Motor neuron (in vitro differentiated cells): ENCODE data around the gene DQX1. TPM values are rescaled to one million over a fixed set of nuclear protein-coding genes. Genes with fewer than 3 reads are reported as not detected.
"Not testable (repeated sequence)": the region's sequence is repeated elsewhere in the genome, so short reads cannot be mapped to it uniquely, and the experiment has no call there.

ENCODE experiments used
- ATAC-seq, 8 experiments: fragments of 200-7000 bp; cut with Tn5 transposase; replicated peaks in 6 of 8; 2 replicates each; pipeline ENCODE4 v1.8.0; 2021; ENCODE audit warnings: mild to moderate bottlenecking in 8 of 8, moderate library complexity in 8 of 8
- H3K27ac ChIP-seq, 2 donors: fragments of 250-450 bp; sonication (Bioruptor Pico); 2 replicates each; pipeline ENCODE4 v1.9.0; 2021; ENCODE audit warnings: antibody characterized with exemption in 2 of 2, mild to moderate bottlenecking in 2 of 2, moderate library complexity in 1 of 2
- H3K4me1 ChIP-seq, 2 donors: fragments of 250-450 bp; sonication (Bioruptor Pico); replicated peaks in 1 of 2; 2 replicates each; pipeline ENCODE4 v1.6.1; 2021; ENCODE audit warnings: antibody characterized with exemption in 2 of 2, mild to moderate bottlenecking in 2 of 2, moderate library complexity in 1 of 2
- H3K4me3 ChIP-seq, 5 donors: fragments of 250-450 bp; sonication (Bioruptor Pico); 2 replicates each; pipeline ENCODE4 v1.9.0; 2021; ENCODE audit warnings: antibody characterized with exemption in 5 of 5, mild to moderate bottlenecking in 5 of 5, moderate library complexity in 4 of 5
- whole genome bisulfite sequencing, 10 experiments: fragments of 450-650 bp; shearing (Covaris generic); methylation state at CpG; one replicate each; pipeline ENCODE4 v1.0.0; 2022; 5-methylcytosine and 5-hydroxymethylcytosine counted together
- in situ Hi-C, 9 experiments: fragments of 400-800 bp; cut with MboI; loops; one replicate each; pipeline ENCODE4 v1.15.0; 2021; ENCODE audit warnings: low sequenced_read_pairs in 9 of 9, low pct_unique_long_range_greater_than_20kb in 2 of 9; ENCODE audit not compliant: unreplicated experiment in 9 of 9
- total RNA-seq, 8 experiments: library from RNA; unstranded; fragments of 300-600 nt; gene quantifications; 2 replicates each; pipeline versions ENCODE4 v1.2.3 to v1.2.4, GENCODE V29; 2022

The DQX1 gene
- 1 to 10 TPM in 1 of 8 experiments, under 1 TPM in 6, not detected in 1; 0.11 to 1.0 (median 0.31) TPM for total RNA-seq

GRCh38 chr2:74525717-74526648 is at the start of gene DQX1:
DQX1 (minus strand) TSS chr2:74526231; CDS start chr2:74525729, 502 bp downstream.
- in situ Hi-C loops = no loop called here
- H3K4me1 ChIP-seq = peaks cover 8% of the 10 kb centered on the region in 2 donors
- no peak for ATAC-seq
- H3K4me3 ChIP-seq = no peak within 1 kb of the TSS
- WGBS, 10 experiments = 60 to 100% (median 90%) methylated on average over 1 to 11 of the region's 11 CpGs; no CpG with 5 or more reads in 1 of the 10 experiments
- no peak within 1 kb of the TSS for H3K27ac ChIP-seq

GRCh38 chr2:74575320-74575719 is 49.3 kb upstream of the DQX1 start:
- WGBS, 10 experiments = 0 to 86% (median 58%) methylated on average over 1 to 4 of the region's 4 CpGs; no CpG with 5 or more reads in 2 of the 10 experiments
- no peak overlapping the region for H3K27ac ChIP-seq
- ATAC-seq = no peak
- H3K4me3 ChIP-seq = no peak overlapping the region
- in situ Hi-C loops = loop anchor here in 5 of 9 experiments (25.0 kb wide), 3 partner anchors 88 to 338 kb away; partner anchors contain the start of genes CCDC142 (in 3 of the 5), LBX2 (in 3 of the 5) and TTC31 (in 3 of the 5)
- no peaks in the 10 kb centered on the region for H3K4me1 ChIP-seq

GRCh38 chr2:74573747-74574562 is 47.9 kb upstream of the DQX1 start:
- in situ Hi-C loops = no loop called here
- Histone ChIP-seq H3K4me3 (no peak overlapping the region), H3K27ac (no peak overlapping the region), H3K4me1 (no peaks in the 10 kb centered on the region)
- peak in 3 of 8 experiments; percentile 64 to 79 (median 69) for ATAC-seq
- WGBS, 10 experiments = 0 to 100% (median 62%) methylated on average over 1 to 7 of the region's 7 CpGs

GRCh38 chr2:74572178-74572925 is 46.3 kb upstream of the DQX1 start:
- WGBS, 10 experiments = 58 to 80% (median 67%) methylated on average over 1 to 3 of the region's 3 CpGs; no CpG with 5 or more reads in 4 of the 10 experiments
- H3K27ac ChIP-seq = no peak overlapping the region
- no peak for ATAC-seq

GRCh38 chr2:74571058-74571457 is 45.0 kb upstream of the DQX1 start:
- H3K4me3 ChIP-seq = no peak overlapping the region
- WGBS, 10 experiments = 60 to 100% (median 79%) methylated on average over 1 of the region's 1 CpG
- no peaks in the 10 kb centered on the region for H3K4me1 ChIP-seq
- in situ Hi-C loops = no loop called here
- no peak overlapping the region for H3K27ac ChIP-seq
- no peak for ATAC-seq

More at GRCh38 chr2:74572178-74572925, 46.3 kb upstream of the DQX1 start:
- in situ Hi-C loops = no loop called here
- H3K4me3 ChIP-seq = no peak overlapping the region
- no peaks in the 10 kb centered on the region for H3K4me1 ChIP-seq

- Histone ChIP-seq H3K4me3 (no peak overlapping the region), H3K27ac (no peak overlapping the region), H3K4me1 (no peaks in the 10 kb centered on the region)
- no peak for ATAC-seq
- in situ Hi-C loops = no loop called here
- WGBS, 10 experiments = 20 to 100% (median 33%) methylated on average over 1 of the region's 1 CpG; no CpG with 5 or more reads in 6 of the 10 experiments
These were observed 43.7 kb upstream of the DQX1 start for GRCh38 chr2:74569686-74570085.

GRCh38 chr2:74567881-74568280 is 41.9 kb upstream of the DQX1 start:
- WGBS, 10 experiments = 4 to 83% (median 75%) methylated on average over 2 to 5 of the region's 5 CpGs
- no peak for ATAC-seq

GRCh38 chr2:74566754-74567085 is 40.7 kb upstream of the DQX1 start:
- H3K4me3 ChIP-seq = no peak overlapping the region
- H3K4me1 ChIP-seq = no peaks in the 10 kb centered on the region
- ATAC-seq = peak in 2 of 8 experiments; percentile 36 to 70
- in situ Hi-C loops = no loop called here
- no peak overlapping the region for H3K27ac ChIP-seq

More at GRCh38 chr2:74567881-74568280, 41.9 kb upstream of the DQX1 start:
- Histone ChIP-seq H3K27ac (no peak overlapping the region), H3K4me1 (no peaks in the 10 kb centered on the region), H3K4me3 (no peak overlapping the region)
- in situ Hi-C loops = no loop called here

GRCh38 chr2:74566076-74566753 is 40.2 kb upstream of the DQX1 start:
- H3K4me3 ChIP-seq = no peak overlapping the region
- 45 to 90% (median 88%) methylated on average over 1 to 6 of the region's 7 CpGs; no CpG with 5 or more reads in 1 of the 10 experiments for WGBS, 10 experiments
- in situ Hi-C loops = no loop called here
- no peaks in the 10 kb centered on the region for H3K4me1 ChIP-seq
- no peak overlapping the region for H3K27ac ChIP-seq
- ATAC-seq = no peak

GRCh38 chr2:74564222-74564621 is 38.2 kb upstream of the DQX1 start:
- 10 to 85% (median 70%) methylated on average over 2 to 5 of the region's 5 CpGs; no CpG with 5 or more reads in 2 of the 10 experiments for WGBS, 10 experiments
- Histone ChIP-seq H3K27ac (no peak overlapping the region), H3K4me1 (no peaks in the 10 kb centered on the region), H3K4me3 (no peak overlapping the region)
- no peak for ATAC-seq
- in situ Hi-C loops = no loop called here

- Histone ChIP-seq H3K4me1 (no peaks in the 10 kb centered on the region), H3K4me3 (no peak overlapping the region), H3K27ac (no peak overlapping the region)
- in situ Hi-C loops = no loop called here
- WGBS, 10 experiments = 50 to 85% (median 71%) methylated on average over 1 to 6 of the region's 7 CpGs; no CpG with 5 or more reads in 2 of the 10 experiments
- no peak for ATAC-seq
These were observed 36.2 kb upstream of the DQX1 start for GRCh38 chr2:74562126-74562775.

- in situ Hi-C loops, ATAC-seq, H3K4me1 ChIP-seq, H3K27ac ChIP-seq, H3K4me3 ChIP-seq: not testable (repeated sequence)
- 100% methylated on average over 1 of the region's 1 CpG; no CpG with 5 or more reads in 8 of the 10 experiments for WGBS, 10 experiments
These were observed 35.0 kb upstream of the DQX1 start for GRCh38 chr2:74561022-74561421.
